Stimulated activated CD4-positive, alpha-beta T cell treated with anti-CD3 and anti-CD28 coated beads, Interleukin-12 subunit alpha, Interleukin-12 subunit beta, amount 100 ng/mL, for 48 hours (primary cell): ENCODE data around the gene TFB2M.

ENCODE experiments used
- DNase-seq, 3 donors: peaks; one replicate each; pipeline ENCODE4 v3.0.0-alpha.2; 2020; ENCODE audit warnings: low read depth in 2 of 3, low spot score in 1 of 3

The TFB2M gene

GRCh38 chr1:246559310-246559709 is 6.8 kb downstream of the TFB2M start:
- no peak for DNase-seq

- no peak for DNase-seq
Observed at GRCh38 chr1:246558041-246558440, 8.0 kb downstream of the TFB2M start.

- DNase-seq = no peak
Observed at GRCh38 chr1:246554201-246554600, 11.9 kb downstream of the TFB2M start.

DNA sequence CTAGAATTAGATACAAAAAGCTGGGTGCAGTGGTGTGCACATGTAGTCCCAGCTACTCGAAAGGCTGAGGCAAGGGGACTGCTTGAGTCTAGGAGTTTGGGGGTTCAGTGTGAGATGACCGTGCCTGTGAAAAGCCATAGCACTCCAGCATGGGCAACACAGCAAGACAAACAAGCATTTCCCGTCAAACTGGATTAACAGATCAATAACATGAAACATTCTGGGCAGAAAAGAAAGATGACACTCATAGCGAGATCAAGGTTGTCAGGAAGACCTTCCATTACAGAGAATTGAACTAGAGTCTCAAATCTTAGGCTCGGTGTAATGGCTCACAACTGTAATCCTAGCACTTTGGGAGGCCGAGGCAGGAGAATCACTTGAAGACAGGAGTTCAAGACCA is 14.0 kb downstream of the TFB2M start:
- no peak for DNase-seq

- no peak for DNase-seq
Observed at GRCh38 chr1:246550402-246550801, 15.7 kb downstream of the TFB2M start.

DNA sequence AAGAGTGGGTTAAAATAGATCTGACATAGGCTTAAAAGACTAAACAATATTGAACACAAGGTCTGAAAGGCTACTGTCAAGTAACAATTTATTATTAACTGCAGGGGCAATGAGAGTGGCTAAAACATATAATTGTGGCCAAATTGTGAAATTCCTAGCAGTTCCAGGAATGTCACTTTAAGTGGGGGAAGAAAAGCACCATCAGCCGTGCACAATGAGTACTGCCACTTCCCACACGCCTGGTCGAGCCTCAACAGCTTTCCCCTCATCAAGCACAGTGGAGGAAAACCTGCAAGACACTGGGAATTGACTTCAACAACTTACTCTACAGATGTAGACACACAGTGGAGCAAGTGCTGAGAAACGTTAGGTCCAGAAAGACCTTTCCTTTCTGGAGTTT is 16.4 kb downstream of the TFB2M start:
- no peak for DNase-seq

DNA sequence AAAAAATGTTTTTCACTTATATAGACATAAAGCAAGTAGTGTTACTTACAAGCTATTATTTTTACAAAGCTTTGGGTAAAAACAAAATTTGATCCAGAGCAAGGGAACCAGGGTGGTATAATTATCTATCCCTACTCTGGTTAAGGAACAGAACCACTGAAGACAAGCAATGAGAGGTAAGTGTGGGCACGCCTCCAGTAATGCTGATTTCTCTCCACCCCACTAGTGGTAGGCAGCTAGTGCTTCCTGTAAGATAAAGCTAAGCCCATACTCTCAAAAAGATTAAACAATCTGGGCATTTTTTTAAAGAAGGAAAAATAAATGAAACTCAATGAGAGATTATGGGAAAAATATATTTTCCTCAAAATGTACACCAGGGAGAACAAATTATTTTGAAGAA is 22.1 kb downstream of the TFB2M start:
- no peak for DNase-seq

GRCh38 chr1:246540738-246541491 is 25.1 kb downstream of the TFB2M start:
- DNase-seq = no peak

GRCh38 chr1:246537887-246538286 is 28.2 kb downstream of the TFB2M start:
- DNase-seq = no peak

DNA sequence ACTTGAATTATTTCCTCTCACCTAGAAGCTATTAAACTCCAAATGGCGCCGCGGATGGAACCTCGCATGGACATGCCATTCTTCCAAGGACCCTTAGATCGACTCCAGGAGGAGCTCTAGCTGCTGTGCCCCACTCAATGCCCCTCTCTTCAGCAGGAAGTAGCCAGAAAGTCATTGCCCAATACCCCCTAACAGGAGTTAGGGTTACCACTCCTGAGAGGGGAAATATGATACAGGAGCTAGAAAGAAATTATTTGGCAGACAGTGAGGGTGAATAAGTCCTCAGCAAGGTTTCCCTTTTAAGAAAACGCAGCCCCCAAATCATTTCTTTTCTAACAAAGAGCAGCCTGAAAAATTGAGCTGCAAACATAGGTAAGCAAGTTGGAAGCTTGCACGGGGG is 28.6 kb downstream of the TFB2M start:
- DNase-seq = no peak

GRCh38 chr1:246534114-246534513 is 31.9 kb downstream of the TFB2M start:
- DNase-seq = no peak

DNA sequence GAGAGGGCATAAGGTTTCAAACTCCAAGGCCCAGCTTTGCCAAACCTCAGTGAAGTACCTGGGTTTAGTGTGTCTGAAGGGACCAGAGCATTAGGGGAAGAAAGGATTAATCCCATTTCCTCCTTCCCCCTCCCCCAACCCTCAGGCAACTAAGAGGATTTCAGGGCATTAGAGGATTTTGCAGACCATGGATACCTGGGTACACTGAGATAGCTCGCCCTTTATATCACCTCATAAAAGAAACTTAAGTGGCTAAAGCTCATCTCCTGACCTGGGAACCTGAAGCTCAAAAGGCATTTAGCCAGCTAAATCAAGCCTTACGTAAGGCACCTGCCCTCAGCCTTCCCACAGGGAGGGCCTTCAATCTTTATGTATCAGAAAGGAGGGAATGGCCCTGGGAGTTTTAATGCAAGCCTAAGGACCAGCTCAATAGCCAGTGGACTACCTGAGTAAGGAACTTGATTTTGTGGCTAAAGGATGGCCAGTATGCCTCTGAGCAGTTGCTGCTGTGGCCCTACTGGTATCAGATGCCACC is 32.6 kb downstream of the TFB2M start:
- DNase-seq = no peak

DNA sequence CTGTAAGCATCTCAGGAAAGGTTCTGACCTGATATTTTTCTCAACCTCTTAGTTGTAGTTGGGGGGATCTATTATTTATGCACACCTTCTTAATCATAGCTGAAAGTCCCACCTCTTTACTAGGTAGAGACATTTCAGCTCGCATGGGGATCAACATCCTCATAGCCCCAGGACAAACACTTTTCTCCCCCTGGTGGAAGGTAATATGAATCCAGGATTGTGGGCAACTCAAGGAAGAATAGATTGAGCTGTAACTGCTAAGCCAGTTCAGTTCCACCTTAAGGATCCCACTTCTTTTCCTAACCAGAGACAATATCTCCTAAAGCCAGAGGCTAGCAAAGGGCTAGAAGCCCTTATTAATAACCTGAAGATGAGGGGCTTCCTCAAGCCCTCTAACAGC is 33.5 kb downstream of the TFB2M start:
- DNase-seq = no peak

DNA sequence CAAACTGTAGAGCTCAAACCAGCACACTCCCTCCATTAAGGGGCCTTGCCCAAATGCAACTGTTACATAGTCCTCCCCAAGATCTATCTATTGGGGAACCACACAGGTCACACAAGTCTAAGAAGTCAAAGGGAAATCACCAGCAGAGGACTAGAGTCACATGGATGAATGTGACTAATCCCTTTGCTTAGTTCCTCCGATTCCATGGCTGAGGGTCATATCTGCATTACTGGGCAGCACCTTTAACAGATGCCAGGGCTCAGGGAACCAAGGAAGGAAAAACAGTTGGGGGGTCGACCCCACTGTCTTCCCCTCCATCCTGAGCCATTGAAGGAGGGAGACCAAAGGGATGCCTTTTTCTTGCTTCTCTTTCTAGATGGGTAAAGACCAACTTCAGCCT is 35.6 kb downstream of the TFB2M start:
- no peak for DNase-seq

DNA sequence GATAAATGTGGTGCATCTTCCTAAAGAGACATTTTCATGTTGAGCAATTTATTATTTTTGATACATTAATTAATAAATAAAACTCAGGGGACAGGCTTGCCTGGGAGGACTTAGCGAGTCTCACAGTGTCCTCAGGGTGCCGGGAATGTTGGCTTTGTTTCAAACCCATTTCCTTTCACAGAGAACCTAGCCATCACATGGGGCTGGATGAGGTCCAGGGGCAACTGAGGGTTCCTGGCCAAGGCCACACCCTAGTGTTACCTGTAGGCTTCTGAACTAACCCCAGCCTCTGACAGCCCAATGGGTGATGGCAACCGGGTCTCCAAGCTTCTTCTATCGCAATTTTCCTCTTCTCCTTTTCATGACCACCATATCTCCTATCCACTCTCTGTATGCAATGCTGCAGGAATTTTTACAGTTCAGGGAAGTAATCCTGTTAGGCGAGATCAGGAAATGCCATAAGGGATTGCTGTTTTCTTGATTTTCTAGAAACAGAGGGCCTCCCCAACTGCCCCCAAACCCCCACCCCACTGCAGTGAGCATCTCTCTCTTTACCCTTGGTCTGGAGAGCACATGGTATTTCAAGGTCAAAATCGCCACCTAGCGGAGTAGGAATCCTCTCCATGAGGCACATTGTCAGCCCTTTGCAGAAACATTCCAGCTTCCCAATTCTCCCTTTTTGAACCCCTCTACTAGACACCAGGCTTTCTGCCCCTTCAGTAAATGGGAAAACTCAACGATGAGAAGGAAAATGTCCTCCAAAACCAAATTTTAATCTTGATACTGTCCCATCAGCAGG is 36.9 kb downstream of the TFB2M start:
- no peak for DNase-seq

- no peak for DNase-seq
Observed at GRCh38 chr1:246527402-246528088, 38.5 kb downstream of the TFB2M start.

GRCh38 chr1:246526915-246527314 is 39.1 kb downstream of the TFB2M start:
- DNase-seq = no peak

GRCh38 chr1:246526380-246526779 is 39.7 kb downstream of the TFB2M start:
- DNase-seq = no peak

DNA sequence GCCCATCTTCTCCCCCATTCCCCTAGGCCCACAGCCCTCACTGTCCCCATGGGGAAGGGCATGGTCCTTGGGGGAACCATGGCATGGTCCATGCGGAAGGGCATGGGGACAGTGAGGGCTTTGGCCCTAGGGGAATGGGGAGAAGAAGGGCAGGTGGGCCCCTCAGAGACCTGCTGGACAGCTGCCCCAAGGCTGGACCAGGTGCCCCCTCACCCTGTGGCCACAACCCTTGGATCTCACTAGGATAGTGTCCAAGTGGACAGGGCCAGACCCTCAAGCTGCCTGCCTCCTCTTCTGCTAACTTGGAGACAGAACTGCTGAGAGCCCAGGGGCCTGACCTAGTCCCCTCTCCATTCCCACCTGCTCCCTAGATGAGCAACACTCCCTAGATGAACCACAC is 46.5 kb downstream of the TFB2M start:
- no peak for DNase-seq

GRCh38 chr1:246518456-246519205 is 47.4 kb downstream of the TFB2M start:
- no peak for DNase-seq

- no peak for DNase-seq
Observed at GRCh38 chr1:246517391-246517790, 48.7 kb downstream of the TFB2M start.
